Fibroblast of skin of right biceps (primary cell): ENCODE measurements around the gene FARP1.

Experiments
- DNase-seq: peaks from one replicate; pipeline ENCODE4 v3.0.0-alpha.2; 2013

Gene FARP1

GRCh38 chr13:98434060-98434459, 291.2 kb downstream of the FARP1 start:
- DNase-seq: no peak

- DNase-seq: no peak
Measured at GRCh38 chr13:98435376-98435775, 292.5 kb downstream of the FARP1 start.

- no peak for DNase-seq
Measured at GRCh38 chr13:98436233-98436910, 293.5 kb downstream of the FARP1 start.

- DNase-seq: no peak
Measured at GRCh38 chr13:98438246-98439125, 295.6 kb downstream of the FARP1 start.

- no peak for DNase-seq
Measured at GRCh38 chr13:98439126-98439828, 296.4 kb downstream of the FARP1 start.

GRCh38 chr13:98439896-98440295, 297.0 kb downstream of the FARP1 start:
- DNase-seq: no peak

DNA sequence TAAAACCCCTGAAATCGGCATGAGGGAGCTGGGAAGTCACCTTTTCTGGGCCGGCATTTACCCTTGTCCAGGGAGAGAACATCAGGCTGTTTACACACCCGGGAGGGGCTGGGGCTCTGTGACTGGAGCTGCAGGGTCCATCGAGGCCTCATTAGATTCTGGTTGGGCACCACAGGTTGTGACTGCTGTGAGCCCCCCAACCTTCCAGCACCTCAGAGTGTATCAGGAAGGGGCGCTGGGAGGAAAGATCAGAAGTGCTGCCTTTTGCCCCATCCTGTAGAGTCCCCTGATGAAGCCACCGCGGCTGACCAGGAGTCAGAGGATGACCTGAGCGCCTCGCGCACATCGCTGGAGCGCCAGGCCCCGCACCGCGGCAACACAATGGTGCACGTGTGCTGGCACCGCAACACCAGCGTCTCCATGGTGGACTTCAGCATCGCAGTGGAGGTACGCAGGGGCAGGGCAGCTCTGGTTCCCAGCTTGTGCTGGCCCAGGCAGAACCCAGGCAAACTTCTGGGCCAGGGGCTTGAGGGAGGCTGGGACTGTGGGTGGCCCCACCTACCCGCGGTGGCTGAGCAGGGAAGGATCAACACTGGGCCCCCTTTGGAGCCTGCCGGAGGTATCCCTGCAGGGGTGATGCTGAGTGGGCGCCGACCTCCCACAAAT, 297.6 kb downstream of the FARP1 start:
- DNase-seq: no peak

GRCh38 chr13:98441056-98441676, 298.3 kb downstream of the FARP1 start:
- no peak for DNase-seq

GRCh38 chr13:98442391-98443230, 299.7 kb downstream of the FARP1 start:
- DNase-seq: no peak

GRCh38 chr13:98443329-98443728, 300.4 kb downstream of the FARP1 start:
- peak; percentile 90 for DNase-seq

DNA sequence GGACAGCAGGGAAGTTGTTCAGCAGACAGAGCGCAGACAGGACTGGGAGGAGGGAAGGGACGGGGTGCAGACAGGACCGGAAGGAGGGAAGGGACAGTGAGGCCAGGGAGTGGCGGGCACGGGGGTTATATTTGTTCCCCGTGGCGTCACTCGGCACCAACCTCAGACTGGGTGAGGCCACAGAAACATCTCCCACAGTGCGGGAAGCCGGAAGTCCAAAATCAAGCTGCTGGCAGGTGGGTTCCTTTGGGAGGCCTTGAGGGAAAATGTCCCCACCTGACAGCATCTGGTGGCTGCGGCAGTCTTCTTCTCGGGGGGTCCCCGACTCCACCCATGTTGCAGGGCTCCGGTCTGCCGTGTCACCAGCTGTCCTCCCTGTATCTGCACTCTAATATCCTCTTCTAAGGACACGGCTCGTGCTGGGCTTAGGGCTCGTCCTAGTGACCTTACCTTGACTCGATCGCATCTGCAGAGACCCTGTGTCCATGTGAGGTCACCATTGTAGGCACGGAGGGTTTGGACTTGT, 301.0 kb downstream of the FARP1 start:
- no peak for DNase-seq

DNA sequence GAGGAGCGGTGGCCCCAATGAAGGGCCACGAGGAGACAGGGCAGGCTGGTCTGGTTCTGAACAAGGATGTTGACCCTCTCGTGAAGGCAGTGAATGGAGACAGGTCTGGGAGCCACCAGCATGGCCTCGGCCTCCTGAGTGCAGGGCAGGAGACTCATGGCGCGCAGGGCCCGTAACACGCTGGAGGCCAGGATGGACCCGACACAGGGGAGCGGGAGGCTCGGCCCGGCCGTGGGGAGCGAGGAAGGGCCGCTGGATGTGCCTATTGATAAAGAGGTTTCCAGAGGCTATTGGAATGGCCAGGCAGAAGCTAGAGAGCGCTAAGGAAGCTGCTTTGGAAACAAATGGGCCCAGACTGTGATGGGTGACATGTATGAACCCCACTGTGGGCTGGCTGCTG, 301.5 kb downstream of the FARP1 start:
- no peak for DNase-seq

GRCh38 chr13:98445340-98446233, 302.7 kb downstream of the FARP1 start:
- DNase-seq: peak; percentile 50

DNA sequence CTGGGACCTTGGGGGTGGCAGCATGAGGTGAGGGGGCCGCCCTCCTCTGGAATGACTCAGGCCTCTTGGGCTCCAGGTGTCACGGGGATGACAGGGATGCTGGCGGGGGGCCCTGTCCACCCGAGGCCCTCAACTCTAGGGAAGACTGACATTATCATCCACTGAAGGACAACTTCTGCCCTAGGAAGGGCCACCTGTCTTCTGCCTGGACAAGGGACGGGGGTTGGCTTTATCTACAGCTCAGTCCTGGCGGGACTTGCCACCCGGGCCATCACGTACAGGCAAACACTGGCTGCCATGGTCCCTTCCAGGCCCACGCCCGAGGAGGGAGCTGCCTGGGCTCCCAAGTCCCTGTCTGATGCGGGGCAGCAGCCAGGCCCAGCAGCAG, 303.3 kb downstream of the FARP1 start:
- no peak for DNase-seq

DNA sequence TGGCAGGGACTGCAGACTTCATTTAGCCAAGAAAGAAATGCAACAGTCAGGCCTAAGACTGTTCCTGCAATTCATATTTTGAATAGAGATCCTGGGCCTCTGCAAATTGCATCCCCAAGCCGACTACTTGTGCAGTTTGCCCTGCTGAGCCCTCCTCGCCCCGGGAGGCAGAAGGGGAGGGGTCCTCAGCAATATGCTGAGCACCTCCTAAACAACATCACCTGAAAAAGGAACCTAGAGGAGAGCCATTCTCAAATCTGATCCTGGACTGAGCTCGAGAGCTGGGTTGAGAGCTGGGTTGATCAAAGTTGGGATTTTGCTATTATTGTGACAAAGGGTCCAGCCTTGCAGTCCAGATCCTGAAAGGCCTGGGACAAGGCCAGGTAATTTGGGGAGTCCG, 304.2 kb downstream of the FARP1 start:
- DNase-seq: no peak

DNA sequence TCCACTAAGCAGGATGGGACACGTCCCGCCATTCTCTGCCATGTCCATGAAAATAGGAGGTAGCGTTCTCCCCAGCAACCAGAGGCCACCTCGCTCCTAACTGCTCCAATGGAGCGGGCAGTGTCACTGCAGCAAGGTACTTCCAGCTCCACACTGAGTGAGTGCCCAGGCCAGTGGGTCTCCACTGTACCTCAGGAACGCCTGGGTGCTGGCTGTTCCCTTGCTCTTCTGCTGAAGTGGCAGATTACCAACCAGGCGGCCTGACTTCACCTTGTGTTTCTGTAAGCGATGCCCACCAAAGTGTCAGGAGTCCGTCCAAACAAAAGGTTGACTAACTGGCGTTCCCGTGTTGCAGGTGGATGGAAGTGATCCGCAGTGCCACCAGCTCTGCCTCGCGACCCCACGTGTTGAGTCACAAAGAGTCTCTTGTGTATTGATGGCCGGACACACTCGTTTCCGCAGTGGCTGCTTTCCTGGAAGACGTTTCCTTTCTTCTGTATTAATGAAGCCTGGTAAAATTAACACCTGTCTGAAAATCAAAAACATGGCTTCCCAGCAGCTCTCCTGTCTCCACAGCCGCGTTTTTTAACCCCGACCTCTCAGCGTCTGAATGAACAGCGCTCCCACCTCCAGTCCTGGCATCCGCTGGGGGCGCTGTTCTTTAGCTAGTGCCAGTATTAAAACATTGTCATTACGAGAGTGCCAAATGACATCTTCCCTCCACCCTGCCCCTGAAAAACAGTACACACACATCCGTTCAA, 305.2 kb downstream of the FARP1 start:
- peak; percentile 40 for DNase-seq

DNA sequence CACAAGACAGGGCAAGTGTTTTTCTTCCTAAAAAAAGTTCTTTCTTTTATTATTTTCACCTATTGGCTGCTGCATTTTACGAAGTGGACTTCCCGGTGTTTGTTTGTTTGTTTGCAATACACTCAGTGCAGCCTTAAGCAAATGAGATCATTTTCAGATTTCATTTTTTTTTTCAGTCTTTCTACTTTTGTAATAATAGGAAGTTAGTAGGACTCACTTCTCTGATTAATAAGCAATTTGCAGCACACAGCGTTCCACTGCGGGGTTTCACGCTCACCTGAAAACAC, 305.7 kb downstream of the FARP1 start:
- no peak for DNase-seq

- DNase-seq: no peak
Measured at GRCh38 chr13:98449273-98449672, 306.4 kb downstream of the FARP1 start.

GRCh38 chr13:98450026-98450425, 307.1 kb downstream of the FARP1 start:
- DNase-seq: no peak
